ENCODE data around the gene C2CD4A.
A peak's percentile ranks its signal among the peaks of the same experiment; 100 is the strongest.

C2CD4A gene

GRCh38 chr15:62119227-62119864 is 52.6 kb downstream of the C2CD4A start:
- TF ChIP-seq CTCF (IDR thresholded peaks at IDR 0.05; ENCODE audit: insufficient read depth, low read depth, low read length, missing control alignments), result no peak
- H3K4me3 ChIP-seq (ENCODE audit: low read length), result no peak overlapping the region
- peak; percentile 97 for DNase-seq (ENCODE audit: low read depth)

- DNase-seq (ENCODE audit: low read depth), result no peak
- TF ChIP-seq CTCF (IDR thresholded peaks at IDR 0.05; ENCODE audit: insufficient read depth, low read depth, low read length, missing control alignments), result no peak
- H3K4me3 ChIP-seq (ENCODE audit: low read length), result no peak overlapping the region
Measured at GRCh38 chr15:62119874-62120273, 53.1 kb downstream of the C2CD4A start.
